Esophagus squamous epithelium (tissue), 5 donors: Measurements from ENCODE around the gene TTYH1. TPM values are rescaled to one million over a fixed set of nuclear protein-coding genes. Genes with fewer than 3 reads are reported as not detected.

Source experiments
- DNase-seq: peaks from one replicate; lab custom pipeline; 2025; lab: John Stamatoyannopoulos, UW
- H3K27ac ChIP-seq, 4 donors: fragments of 200-600 bp; sonication (generic); one replicate each; pipeline ENCODE4 v1.5.1; 2016 to 2019; ENCODE audit warnings: mild to moderate bottlenecking in 1 of 4
- H3K27me3 ChIP-seq, 4 donors: fragments of 200-600 bp; sonication (generic); 1 replicate in 3 of 4; 2 replicates in 1 of 4; pipeline versions ENCODE4 v1.5.1 to v1.6.0; 2017 to 2021; ENCODE audit warnings: antibody characterized with exemption in 1 of 4
- H3K36me3 ChIP-seq, 3 donors: fragments of 200-600 bp; sonication (generic); one replicate each; pipeline ENCODE4 v1.5.1; 2016 to 2019
- H3K4me1 ChIP-seq, 3 donors: fragments of 200-600 bp; sonication (generic); one replicate each; pipeline ENCODE4 v1.5.1; 2017 to 2019
- H3K4me3 ChIP-seq, 4 donors: fragments of 200-600 bp; sonication (generic); 1 replicate in 3 of 4; 2 replicates in 1 of 4; pipeline ENCODE4 v1.5.1; 2016 to 2019; ENCODE audit warnings: mild to moderate bottlenecking in 2 of 4, moderate library complexity in 1 of 4
- H3K9me3 ChIP-seq, 3 donors: fragments of 200-600 bp; sonication (generic); one replicate each; pipeline ENCODE4 v1.5.1; 2016 to 2019
- POLR2A ChIP-seq, 4 donors: fragments of 450-650 bp; IDR thresholded peaks; one replicate each; pipeline ENCODE4 v1.6.1; 2017; ENCODE audit warnings: antibody characterized with exemption in 4 of 4, mild to moderate bottlenecking in 4 of 4, moderate library complexity in 3 of 4
- WGBS, 2 donors: methylation state at CpG; one replicate each; pipeline ENCODE4 v1.1.5; 2018; 5-methylcytosine and 5-hydroxymethylcytosine counted together
- intact Hi-C: fragments of 100-400 bp; cut with DNase I; formaldehyde crosslinking; loops from one replicate; pipeline ENCODE4 v1.15.0; 2022
- total RNA-seq, 4 donors: library from RNA; depleted of rRNA; stranded (reverse); fragments of >200 nt; gene quantifications; one replicate each; pipeline ENCODE4 v1.1.0, GENCODE V29; 2016
- TF ChIP-seq, protein P1 (sequence below), 6 experiments: fragments of 450-650 bp in 4 of 6; fragments of 200-600 bp in 2 of 6; sonication (generic) in 2 of 6; IDR thresholded peaks; one replicate each; pipeline ENCODE4 v1.5.1; 2016 to 2019; ENCODE audit warnings: antibody characterized with exemption in 6 of 6, mild to moderate bottlenecking in 4 of 6, moderate library complexity in 4 of 6
- donor health status: DM: yes; HTN: yes; CAD: no.

The TTYH1 gene
- total RNA-seq, 4 donors from 2014 or later, result 0.44 to 4.4 (median 2.0) TPM; not detected in 1

DNA sequence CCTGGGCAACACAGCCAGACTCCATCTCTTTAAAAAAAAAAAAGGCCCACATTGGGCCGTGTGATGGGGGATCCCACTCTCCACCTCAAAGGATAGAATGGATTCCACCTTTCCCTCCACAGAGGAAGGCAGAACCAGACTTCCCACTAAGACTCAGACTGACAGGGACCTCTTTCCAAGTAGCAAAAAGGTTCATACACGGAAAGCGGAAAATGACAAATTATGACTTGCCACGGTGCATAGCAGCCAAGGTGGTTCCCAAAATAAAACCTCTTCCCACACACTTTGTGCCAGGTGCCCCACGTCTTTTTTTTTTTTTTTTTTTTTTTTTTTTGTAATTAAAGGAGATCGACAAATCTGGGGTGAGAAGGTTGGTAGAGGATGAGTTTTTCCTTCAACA is 14.4 kb upstream of the TTYH1 start:
- H3K27ac ChIP-seq, result no peak overlapping the region
- no peaks in the 10 kb centered on the region for H3K36me3 ChIP-seq
- no peaks in the 10 kb centered on the region for H3K27me3 ChIP-seq
- no peak for DNase-seq
- 29 to 30% methylated on average over 5 to 6 of the region's 6 CpGs for WGBS, 2 donors
- intact Hi-C loops, result no loop called here
- TF ChIP-seq POLR2A (IDR thresholded peaks at IDR 0.05), result no peak
- TF ChIP-seq, protein P1, sequence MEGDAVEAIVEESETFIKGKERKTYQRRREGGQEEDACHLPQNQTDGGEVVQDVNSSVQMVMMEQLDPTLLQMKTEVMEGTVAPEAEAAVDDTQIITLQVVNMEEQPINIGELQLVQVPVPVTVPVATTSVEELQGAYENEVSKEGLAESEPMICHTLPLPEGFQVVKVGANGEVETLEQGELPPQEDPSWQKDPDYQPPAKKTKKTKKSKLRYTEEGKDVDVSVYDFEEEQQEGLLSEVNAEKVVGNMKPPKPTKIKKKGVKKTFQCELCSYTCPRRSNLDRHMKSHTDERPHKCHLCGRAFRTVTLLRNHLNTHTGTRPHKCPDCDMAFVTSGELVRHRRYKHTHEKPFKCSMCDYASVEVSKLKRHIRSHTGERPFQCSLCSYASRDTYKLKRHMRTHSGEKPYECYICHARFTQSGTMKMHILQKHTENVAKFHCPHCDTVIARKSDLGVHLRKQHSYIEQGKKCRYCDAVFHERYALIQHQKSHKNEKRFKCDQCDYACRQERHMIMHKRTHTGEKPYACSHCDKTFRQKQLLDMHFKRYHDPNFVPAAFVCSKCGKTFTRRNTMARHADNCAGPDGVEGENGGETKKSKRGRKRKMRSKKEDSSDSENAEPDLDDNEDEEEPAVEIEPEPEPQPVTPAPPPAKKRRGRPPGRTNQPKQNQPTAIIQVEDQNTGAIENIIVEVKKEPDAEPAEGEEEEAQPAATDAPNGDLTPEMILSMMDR (IDR thresholded peaks at IDR 0.05), result no peak
- no peak overlapping the region for H3K4me3 ChIP-seq
- no peaks in the 10 kb centered on the region for H3K9me3 ChIP-seq
- H3K4me1 ChIP-seq, result peaks cover 0 to 22% (median 0%) of the 10 kb centered on the region in 3 donors

DNA sequence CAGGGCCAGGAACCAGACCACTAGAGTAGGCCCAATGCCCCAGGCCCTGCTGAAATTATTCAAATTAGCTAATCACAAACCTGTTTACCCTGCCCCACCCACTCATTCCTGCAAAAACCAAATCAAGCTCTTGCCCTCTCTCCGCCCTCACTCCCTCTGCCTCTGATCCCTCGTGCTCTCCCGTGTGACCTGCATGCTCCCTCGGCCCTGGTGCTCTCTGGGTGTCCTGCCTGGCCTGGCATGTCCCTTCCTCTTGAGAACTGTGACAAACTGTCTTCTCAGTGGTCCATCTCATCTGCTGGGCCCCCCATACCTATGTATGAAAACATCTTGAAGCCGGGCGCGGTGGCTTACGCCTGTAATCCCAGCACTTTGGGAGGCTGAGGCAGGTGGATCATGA is 12.2 kb upstream of the TTYH1 start:
- Histone ChIP-seq H3K9me3 (no peaks in the 10 kb centered on the region), H3K4me3 (no peak overlapping the region), H3K27me3 (no peaks in the 10 kb centered on the region), H3K36me3 (no peaks in the 10 kb centered on the region), H3K4me1 (peaks cover 0 to 22% (median 0%) of the 10 kb centered on the region in 3 donors), H3K27ac (no peak overlapping the region)
- DNase-seq, result no peak
- TF ChIP-seq POLR2A (IDR thresholded peaks at IDR 0.05), result no peak
- TF ChIP-seq, protein P1 (IDR thresholded peaks at IDR 0.05), result no peak
- intact Hi-C loops, result no loop called here
- 75 to 88% methylated on average over 4 to 8 of the region's 8 CpGs for WGBS, 2 donors

DNA sequence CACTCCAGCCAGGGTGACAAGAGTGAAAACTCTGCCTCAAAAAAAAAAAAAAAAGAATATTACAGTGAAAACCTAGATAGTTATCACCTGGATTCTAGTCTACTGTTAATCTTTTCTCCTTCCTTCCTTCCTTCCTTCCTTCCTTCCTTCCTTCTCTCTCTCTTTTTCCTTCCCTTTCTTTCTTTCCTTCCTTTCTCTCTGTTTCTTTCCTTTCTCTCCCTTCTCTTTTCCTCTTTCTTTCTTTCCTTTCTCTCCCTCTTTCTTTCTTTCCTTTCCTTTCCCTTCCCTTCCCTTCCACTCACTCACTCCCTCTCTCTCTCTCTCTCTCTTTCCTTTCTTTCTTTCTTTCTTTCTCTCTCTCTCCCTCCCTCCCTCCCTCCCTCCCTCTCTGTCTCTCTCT is 9.6 kb upstream of the TTYH1 start:
- Histone ChIP-seq H3K27ac (no peak overlapping the region), H3K4me3 (no peak overlapping the region), H3K27me3 (peaks cover 0 to 6% (median 0%) of the 10 kb centered on the region in 4 donors), H3K9me3 (no peaks in the 10 kb centered on the region), H3K4me1 (peaks cover 0 to 6% (median 0%) of the 10 kb centered on the region in 3 donors), H3K36me3 (no peaks in the 10 kb centered on the region)
- DNase-seq, result no peak
- TF ChIP-seq, protein P1 (IDR thresholded peaks at IDR 0.05), result no peak
- TF ChIP-seq POLR2A (IDR thresholded peaks at IDR 0.05), result no peak
- intact Hi-C loops, result no loop called here

DNA sequence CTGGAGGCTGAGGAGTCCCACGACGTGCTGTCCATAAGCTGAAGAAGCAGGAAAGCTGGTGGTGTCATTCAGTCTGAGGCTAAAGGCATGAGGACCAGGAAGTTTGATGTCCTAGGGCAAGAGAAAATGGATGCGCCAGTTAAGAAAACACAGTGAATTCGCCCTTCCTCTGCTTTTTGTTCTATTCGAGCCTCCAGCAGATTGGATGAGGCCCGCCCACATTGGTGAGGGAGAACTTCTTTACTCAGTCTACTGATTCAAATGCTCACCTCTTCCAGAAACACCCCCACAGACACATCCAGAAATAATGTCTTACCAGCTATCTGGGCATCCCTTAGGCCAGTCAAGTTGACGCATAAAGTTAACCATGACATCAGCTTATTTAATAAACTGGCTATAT is 7.5 kb upstream of the TTYH1 start:
- DNase-seq, result no peak
- peaks cover 0 to 5% (median 0%) of the 10 kb centered on the region in 3 donors for H3K4me1 ChIP-seq
- intact Hi-C loops, result no loop called here
- H3K4me3 ChIP-seq, result no peak overlapping the region
- peaks cover 0 to 24% (median 0%) of the 10 kb centered on the region in 4 donors for H3K27me3 ChIP-seq
- H3K27ac ChIP-seq, result no peak overlapping the region
- WGBS, 2 donors, result 87 to 92% methylated on average over 7 of the region's 7 CpGs
- no peak for TF ChIP-seq POLR2A (IDR thresholded peaks at IDR 0.05)
- TF ChIP-seq, protein P1 (IDR thresholded peaks at IDR 0.05), result no peak
- H3K36me3 ChIP-seq, result no peaks in the 10 kb centered on the region
- H3K9me3 ChIP-seq, result no peaks in the 10 kb centered on the region

DNA sequence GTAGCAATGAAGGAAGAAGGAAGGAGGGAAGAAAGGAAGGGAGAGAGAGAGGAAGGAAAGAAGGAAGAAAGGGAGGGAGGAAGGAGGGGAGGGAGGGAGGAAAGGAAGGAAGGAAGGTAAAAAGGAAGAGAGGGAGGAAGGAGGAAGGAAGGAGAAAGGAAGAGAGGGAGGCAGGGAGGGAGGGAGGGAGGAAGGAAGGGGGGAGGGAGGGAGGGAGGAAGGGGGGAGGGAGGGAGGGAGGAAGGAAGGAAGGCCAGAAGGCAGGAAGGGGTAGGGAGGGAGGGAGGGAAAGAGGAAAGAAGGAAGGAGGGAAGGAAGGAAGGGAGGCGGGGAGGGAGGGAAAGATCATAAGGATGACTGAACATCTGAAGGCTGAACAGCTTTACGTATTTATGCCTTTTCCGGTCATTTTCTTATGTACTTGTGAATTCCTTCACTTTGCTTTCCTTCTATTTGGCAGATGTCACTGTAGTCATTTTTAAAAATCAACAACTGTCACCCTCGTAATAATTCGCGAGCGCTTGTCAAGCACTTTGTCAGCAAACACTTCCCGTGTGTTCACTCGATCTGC is 6.7 kb upstream of the TTYH1 start:
- no peaks in the 10 kb centered on the region for H3K9me3 ChIP-seq
- peaks cover 0 to 29% (median 0%) of the 10 kb centered on the region in 4 donors for H3K27me3 ChIP-seq
- H3K4me1 ChIP-seq, result no peaks in the 10 kb centered on the region
- no peak for DNase-seq
- no peak overlapping the region for H3K27ac ChIP-seq
- intact Hi-C loops, result no loop called here
- H3K36me3 ChIP-seq, result no peaks in the 10 kb centered on the region
- TF ChIP-seq, protein P1 (IDR thresholded peaks at IDR 0.05), result no peak
- TF ChIP-seq POLR2A (IDR thresholded peaks at IDR 0.05), result no peak
- WGBS, 2 donors, result 80 to 89% methylated on average over 9 of the region's 9 CpGs
- no peak overlapping the region for H3K4me3 ChIP-seq
